HepG2 (cell line): ENCODE results near the gene TFPI. TPM values are rescaled to one million over a fixed set of nuclear protein-coding genes. Genes with fewer than 3 reads are reported as not detected.

ENCODE experiments used
- ATAC-seq: fragments of 200-7000 bp; cut with Tn5 transposase; 3 replicates; pipeline ENCODE4 v1.9.1; 2020; ENCODE audit warnings: mild to moderate bottlenecking, moderate library complexity
- BruUV-seq: library from RNA; stranded (reverse); fragments of 400-500 nt; replicated peaks from 2 replicates; lab custom pipeline; 2021; lab: Mats Ljungman, UMichigan
- CTCF ChIA-PET: fragments of 300-600 bp; formaldehyde crosslinking; extraction: SDS; loops from one replicate; lab custom pipeline; 2021; ENCODE audit warnings: low total read pairs, inconsistent platforms, low intra/inter-chr PET ratio; lab: Yijun Ruan, JAX
- POLR2A ChIA-PET: fragments of 350-600 bp; sonication (Branson Sonifier 250); formaldehyde crosslinking; loops from one replicate; lab custom pipeline; 2020; ENCODE audit warnings: antibody characterized with exemption, inconsistent platforms; lab: Yijun Ruan, JAX
- DNase-seq: peaks from one replicate; pipeline ENCODE4 v3.0.0-alpha.2; 2015; ENCODE audit warnings: low spot score
- FAIRE-seq: peaks from 3 replicates; lab custom pipeline; 2011; peaks lifted over from hg19 to GRCh38; lab: Jason Lieb, UNC
- H2AFZ ChIP-seq: one replicate; pipeline ENCODE4 v1.6.1; 2011; ENCODE audit warnings: low read length, inconsistent platforms
- H3K27ac ChIP-seq: fragments of 300-600 bp; 3 replicates; pipeline ENCODE4 v1.8.0; 2011; ENCODE audit warnings: mixed run types, mild to moderate bottlenecking, mixed read lengths, low read length, inconsistent platforms; ENCODE audit not compliant: insufficient read depth; ENCODE audit errors: extremely low read length
- H3K27me3 ChIP-seq, 2 experiments: fragments of 200-600 bp in 1 of 2; 2 replicates in 1 of 2; 3 replicates in 1 of 2; pipeline versions ENCODE4 v1.6.0 to v1.8.0; 2011; ENCODE audit warnings: low read length in 2 of 2, mild to moderate bottlenecking in 2 of 2, moderate library complexity in 2 of 2, inconsistent platforms in 1 of 2; ENCODE audit not compliant: insufficient read depth in 2 of 2, control insufficient read depth in 1 of 2
- H3K36me3 ChIP-seq, 2 experiments: fragments of 200-600 bp in 1 of 2; replicated peaks in 1 of 2; 2 replicates in 1 of 2; 3 replicates in 1 of 2; pipeline versions ENCODE4 v1.5.1 to v1.8.0; 2011; ENCODE audit warnings: low read length in 2 of 2, inconsistent platforms in 1 of 2; ENCODE audit not compliant: insufficient read depth in 2 of 2, control insufficient read depth in 1 of 2
- H3K4me1 ChIP-seq: 2 replicates; pipeline ENCODE4 v1.5.1; 2012; ENCODE audit warnings: low read length, inconsistent platforms; ENCODE audit not compliant: insufficient read depth
- H3K4me2 ChIP-seq: 2 replicates; pipeline ENCODE4 v1.6.0; 2011; ENCODE audit warnings: low read depth, low read length, inconsistent platforms
- H3K4me3 ChIP-seq, 3 experiments: fragments of 200-600 bp in 1 of 3; sonication (generic), shearing (Covaris generic) in 1 of 3; replicated peaks in 1 of 3; 2 replicates each; pipeline ENCODE4 v1.5.1; 2011 to 2016; ENCODE audit warnings: low read length in 3 of 3, inconsistent platforms in 2 of 3, low read depth in 2 of 3, mild to moderate bottlenecking in 2 of 3, control low read depth in 1 of 3, mixed read lengths in 1 of 3; ENCODE audit not compliant: insufficient read depth in 1 of 3
- H3K79me2 ChIP-seq: one replicate; pipeline ENCODE4 v1.6.1; 2011; ENCODE audit warnings: low read length, inconsistent platforms; ENCODE audit not compliant: insufficient read depth
- H3K9ac ChIP-seq: 2 replicates; pipeline ENCODE4 v1.6.0; 2011; ENCODE audit warnings: mild to moderate bottlenecking, low read depth, low read length, inconsistent platforms; ENCODE audit not compliant: insufficient read depth
- H3K9me3 ChIP-seq: 2 replicates; pipeline ENCODE4 v1.5.1; 2012; ENCODE audit warnings: mild to moderate bottlenecking, low read length
- H4K20me1 ChIP-seq: 2 replicates; pipeline ENCODE4 v1.6.0; 2011; ENCODE audit warnings: inconsistent platforms, mild to moderate bottlenecking, low read length, moderate library complexity; ENCODE audit not compliant: insufficient read depth
- AGO2 ChIP-seq: fragments of 200-400 bp; formaldehyde crosslinking; optimal IDR thresholded peaks from 2 replicates; pipeline ENCODE3; 2017; ENCODE audit warnings: mild to moderate bottlenecking, low read depth, low read length, moderate library complexity
- ATF7 ChIP-seq, 2 experiments: fragments of 450-650 bp in 1 of 2; sonication (generic) in 1 of 2; formaldehyde crosslinking in 1 of 2; IDR thresholded peaks; 2 replicates each; pipeline versions ENCODE4 v1.4.0 to v1.6.1; 2016 to 2020; ENCODE audit warnings: antibody characterized with exemption in 1 of 2, mild to moderate bottlenecking in 1 of 2, missing genetic modification reagents in 1 of 2
- BCL6 ChIP-seq: IDR thresholded peaks from 2 replicates; pipeline ENCODE4 v1.6.1; 2016; ENCODE audit warnings: missing genetic modification reagents, missing compliant biosample characterization
- BCLAF1 ChIP-seq: fragments of 450-650 bp; IDR thresholded peaks from 2 replicates; pipeline ENCODE4 v1.6.1; 2017; ENCODE audit warnings: mild to moderate bottlenecking
- CCAR2 ChIP-seq: fragments of 200-400 bp; formaldehyde crosslinking; optimal IDR thresholded peaks from 2 replicates; pipeline ENCODE3; 2018; ENCODE audit warnings: low read depth, mild to moderate bottlenecking, low read length, moderate library complexity
- ETV5 ChIP-seq: IDR thresholded peaks from 2 replicates; pipeline ENCODE4 v1.6.1; 2018; ENCODE audit warnings: missing biosample characterization, missing genetic modification reagents, inconsistent platforms, borderline replicate concordance
- HNRNPLL ChIP-seq: fragments of 200-400 bp; formaldehyde crosslinking; IDR thresholded peaks from 2 replicates; pipeline ENCODE4 v1.6.1; 2017; ENCODE audit warnings: mild to moderate bottlenecking, low read depth, low read length; ENCODE audit not compliant: poor library complexity, severe bottlenecking
- MEIS2 ChIP-seq: sonication (generic); formaldehyde crosslinking; IDR thresholded peaks from 2 replicates; pipeline ENCODE4 v1.9.0; 2021; ENCODE audit warnings: mild to moderate bottlenecking, missing genetic modification reagents
- NFYB ChIP-seq: sonication (generic); formaldehyde crosslinking; IDR thresholded peaks from 2 replicates; pipeline ENCODE4 v1.4.0; 2020; ENCODE audit warnings: missing genetic modification reagents
- POLR2AphosphoS5 ChIP-seq: IDR thresholded peaks from 2 replicates; pipeline ENCODE4 v1.6.1; 2012; ENCODE audit warnings: low read depth, low read length
- RBM22 ChIP-seq: fragments of 200-400 bp; formaldehyde crosslinking; optimal IDR thresholded peaks from 2 replicates; pipeline ENCODE3; 2017; ENCODE audit warnings: mild to moderate bottlenecking, low read length, moderate library complexity
- SOX6 ChIP-seq, 2 experiments: fragments of 450-650 bp in 1 of 2; sonication (generic) in 1 of 2; formaldehyde crosslinking in 1 of 2; IDR thresholded peaks; 2 replicates each; pipeline versions ENCODE4 v1.4.0 to v1.6.1; 2017 to 2020; ENCODE audit warnings: antibody characterized with exemption in 1 of 2, mild to moderate bottlenecking in 1 of 2, missing genetic modification reagents in 1 of 2
- TBP ChIP-seq: sonication (generic); formaldehyde crosslinking; IDR thresholded peaks from 2 replicates; pipeline ENCODE4 v1.5.0; 2020; ENCODE audit warnings: missing genetic modification reagents
- ZNF20 ChIP-seq: sonication (generic); formaldehyde crosslinking; IDR thresholded peaks from 2 replicates; pipeline ENCODE4 v1.4.0; 2020; ENCODE audit warnings: mild to moderate bottlenecking, moderate library complexity, missing genetic modification reagents
- ZNF317 ChIP-seq: sonication (generic); formaldehyde crosslinking; IDR thresholded peaks from 2 replicates; pipeline ENCODE4 v1.5.0; 2020; ENCODE audit warnings: mild to moderate bottlenecking, missing genetic modification reagents
- ZNF367 ChIP-seq: sonication (generic); formaldehyde crosslinking; IDR thresholded peaks from 2 replicates; pipeline ENCODE4 v1.4.0; 2020; ENCODE audit warnings: missing genetic modification reagents, borderline replicate concordance
- ZNF589 ChIP-seq: sonication (generic); formaldehyde crosslinking; conservative IDR thresholded peaks from 2 replicates; pipeline ENCODE4 v1.8.0; 2022; ENCODE audit warnings: mild to moderate bottlenecking, moderate library complexity, missing genetic modification reagents
- ZNF710 ChIP-seq: sonication (generic); formaldehyde crosslinking; IDR thresholded peaks from 2 replicates; pipeline ENCODE4 v1.5.0; 2020; ENCODE audit warnings: mild to moderate bottlenecking, missing genetic modification reagents, borderline replicate concordance
- ZSCAN22 ChIP-seq: sonication (generic); formaldehyde crosslinking; IDR thresholded peaks from 2 replicates; pipeline ENCODE4 v1.4.0; 2020; ENCODE audit warnings: mild to moderate bottlenecking, missing genetic modification reagents
- whole genome bisulfite sequencing: methylation state at CpG from one replicate; pipeline ENCODE4 v1.1.6; 2017; ENCODE audit warnings: low lambda C conversion rate; 5-methylcytosine and 5-hydroxymethylcytosine counted together
- in situ Hi-C: cut with HindIII; loops from 2 replicates; pipeline ENCODE4 v1.10.0; 2017; ENCODE audit warnings: low pct_unique_long_range_greater_than_20kb; ENCODE audit not compliant: extremely low pct_ligation_motif_present
- intact Hi-C: fragments of 100-400 bp; cut with micrococcal nuclease; formaldehyde crosslinking; loops from one replicate; pipeline ENCODE4 v1.10.0; 2022; ENCODE audit not compliant: unreplicated experiment
- polyA plus RNA-seq, 8 experiments: library from polyadenylated mRNA; depleted of rRNA in 3 of 8; stranded (reverse) in 7 of 8; unstranded in 1 of 8; fragments of >200 nt; fragmentation: Illumina TruSeq in 4 of 8; extraction: Trizol in 4 of 8; gene quantifications; 2 replicates each; pipeline versions ENCODE4 v1.2.1 to v1.2.3, GENCODE V29; 2011 to 2016; ENCODE audit warnings: low read depth in 4 of 8, missing spikeins in 1 of 8, mixed read lengths in 1 of 8; ENCODE audit not compliant: insufficient read depth in 1 of 8
- total RNA-seq, 5 experiments: library from RNA; depleted of rRNA; stranded (reverse); fragments of >200 nt; fragmentation: Illumina TruSeq; extraction: Trizol; gene quantifications; 2 replicates each; pipeline ENCODE4 v1.2.3, GENCODE V29; 2016; ENCODE audit warnings: low read depth in 1 of 5

The TFPI gene
- total and polyA plus RNA-seq, 2 of the 13 experiments (the other 11 are each of a cell fraction or from before 2014, with no cell fraction given), result 301 to 436 TPM

- 93% methylated on average over 1 of the region's 1 CpG for WGBS
- DNase-seq, result no peak
- Histone ChIP-seq H3K4me1 (peaks cover 95% of the 10 kb centered on the region), H3K9me3 (no peaks in the 10 kb centered on the region), H2AFZ (no peak overlapping the region), H3K27ac (peak overlapping the region; percentile 24), H3K4me3 (no peak overlapping the region), H3K79me2 (peaks cover 92% of the 10 kb centered on the region), H3K4me2 (peak overlapping the region; percentile 25), H4K20me1 (peaks cover 6% of the 10 kb centered on the region; the same call in 1 of the 2 replicates), H3K9ac (no peak overlapping the region), H3K27me3 (no peaks in the 10 kb centered on the region), H3K36me3 (peaks cover 4 to 45% of the 10 kb centered on the region in 2 experiments)
- in situ Hi-C loops (loop anchor here (25.0 kb wide), 1 partner anchor 1912 kb away; the partner anchor contains the start of gene WDR75), intact Hi-C loops (no loop called here)
- no peak for TF ChIP-seq BCLAF1
- 0 out of 2 replicates have a peak, but pooled peaks have one; percentile 27 for TF ChIP-seq ZNF710 (CRISPR knock-in tag)
- TF ChIP-seq ZNF589 (CRISPR knock-in tag), result no peak
- no peak for TF ChIP-seq TBP
- no peak for TF ChIP-seq SOX6 (IDR thresholded peaks at IDR 0.05)
- TF ChIP-seq SOX6 (CRISPR knock-in tag; IDR thresholded peaks at IDR 0.05), result no peak
- peak; percentile 82 for TF ChIP-seq RBM22
- TF ChIP-seq BCL6 (CRISPR knock-in tag), result no peak
- TF ChIP-seq POLR2AphosphoS5, result peak; percentile 17; the same call in 1 of the 2 replicates
- TF ChIP-seq NFYB (CRISPR knock-in tag), result no peak
- TF ChIP-seq ATF7 (IDR thresholded peaks at IDR 0.05), result peak; percentile 85
- TF ChIP-seq ATF7 (CRISPR knock-in tag; IDR thresholded peaks at IDR 0.05), result no peak
- TF ChIP-seq ZSCAN22 (CRISPR knock-in tag), result no peak
- TF ChIP-seq MEIS2 (CRISPR knock-in tag), result no peak
- TF ChIP-seq ZNF317, result no peak
- no peak for TF ChIP-seq ZNF367 (CRISPR knock-in tag)
- TF ChIP-seq ETV5 (CRISPR knock-in tag), result no peak
- peak; percentile 23 for TF ChIP-seq AGO2
- TF ChIP-seq ZNF20 (CRISPR knock-in tag), result no peak
- TF ChIP-seq HNRNPLL, result no peak
- TF ChIP-seq CCAR2, result no peak
- POLR2A ChIA-PET, result interaction anchor here (0.7 to 4.3 kb wide), 6 partner anchors 11 to 1040 kb away, joined by 3 to 20 read pairs (median 4); partner anchors contain the start of gene ZC3H15
- no TSS peak for BruUV-seq
- CTCF ChIA-PET, result no interaction called here
- no peak for FAIRE-seq
- no peak for ATAC-seq
Observed at GRCh38 chr2:187525163-187525900, 28.9 kb downstream of the TFPI start.
